PC-9 (cell line): ENCODE results near the gene DPY19L3.

ENCODE experiments used
- EZH2 ChIP-seq: fragments of 200-600 bp; sonication (generic); IDR thresholded peaks from 2 replicates; pipeline ENCODE4 v1.8.0; 2017; ENCODE audit warnings: antibody characterized with exemption, low read depth
- TF ChIP-seq, protein P1 (sequence below): fragments of 200-600 bp; sonication (generic); conservative IDR thresholded peaks from 2 replicates; pipeline ENCODE4 v1.6.1; 2017; ENCODE audit warnings: mixed run types, antibody characterized with exemption, mild to moderate bottlenecking, moderate library complexity

DNA sequence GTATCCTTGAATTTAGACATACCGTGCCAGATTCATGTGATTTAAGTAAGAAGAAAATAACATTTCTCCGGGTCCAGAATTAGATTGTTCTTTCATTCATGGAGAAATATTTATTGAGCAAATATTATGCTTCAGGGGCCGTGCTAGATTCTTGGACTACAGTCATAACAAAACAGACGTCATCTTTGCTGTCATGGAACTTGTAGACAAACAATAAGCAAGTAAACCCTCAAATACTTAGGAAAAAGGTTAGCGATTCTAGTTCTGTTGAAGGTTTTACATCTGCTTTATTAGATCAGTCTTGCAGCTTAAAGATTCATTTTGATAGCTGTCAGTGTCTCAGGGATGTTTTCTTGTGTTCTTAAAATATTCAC is 43.3 kb upstream of the DPY19L3 start:
- TF ChIP-seq, protein P1, sequence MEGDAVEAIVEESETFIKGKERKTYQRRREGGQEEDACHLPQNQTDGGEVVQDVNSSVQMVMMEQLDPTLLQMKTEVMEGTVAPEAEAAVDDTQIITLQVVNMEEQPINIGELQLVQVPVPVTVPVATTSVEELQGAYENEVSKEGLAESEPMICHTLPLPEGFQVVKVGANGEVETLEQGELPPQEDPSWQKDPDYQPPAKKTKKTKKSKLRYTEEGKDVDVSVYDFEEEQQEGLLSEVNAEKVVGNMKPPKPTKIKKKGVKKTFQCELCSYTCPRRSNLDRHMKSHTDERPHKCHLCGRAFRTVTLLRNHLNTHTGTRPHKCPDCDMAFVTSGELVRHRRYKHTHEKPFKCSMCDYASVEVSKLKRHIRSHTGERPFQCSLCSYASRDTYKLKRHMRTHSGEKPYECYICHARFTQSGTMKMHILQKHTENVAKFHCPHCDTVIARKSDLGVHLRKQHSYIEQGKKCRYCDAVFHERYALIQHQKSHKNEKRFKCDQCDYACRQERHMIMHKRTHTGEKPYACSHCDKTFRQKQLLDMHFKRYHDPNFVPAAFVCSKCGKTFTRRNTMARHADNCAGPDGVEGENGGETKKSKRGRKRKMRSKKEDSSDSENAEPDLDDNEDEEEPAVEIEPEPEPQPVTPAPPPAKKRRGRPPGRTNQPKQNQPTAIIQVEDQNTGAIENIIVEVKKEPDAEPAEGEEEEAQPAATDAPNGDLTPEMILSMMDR, result no peak
- no peak for TF ChIP-seq EZH2
